ENCODE measurements around the gene MALT1. TPM values are rescaled to one million over a fixed set of nuclear protein-coding genes. Genes with fewer than 3 reads are reported as not detected.

Gene MALT1
- total RNA-seq, 1 experiment from 2014 or later, result 22.6 TPM

- no TSS peak for BruUV-seq (replicated peaks)
- H3K4me1 Mint-ChIP-seq (ENCODE audit: low read depth, unreplicated experiment), result no peaks in the 10 kb centered on the region
- H3K4me3 ChIP-seq (ENCODE audit: low read depth, low read length), result no peak overlapping the region
- H3K36me3 Mint-ChIP-seq (ENCODE audit: insufficient read depth, unreplicated experiment), result no peaks in the 10 kb centered on the region
- POLR2A ChIA-PET, result no interaction called here
- H3K27ac Mint-ChIP-seq (ENCODE audit: unreplicated experiment), result no peak overlapping the region
- H3K4me3 Mint-ChIP-seq (ENCODE audit: unreplicated experiment), result no peak overlapping the region
- no peaks in the 10 kb centered on the region for H3K27me3 Mint-ChIP-seq (ENCODE audit: insufficient read depth, unreplicated experiment)
- CTCF ChIA-PET, result no interaction called here
- no peaks in the 10 kb centered on the region for H3K4me1 ChIP-seq
- intact Hi-C loops (cut with micrococcal nuclease; ENCODE audit: unreplicated experiment), result no loop called here
- H3K36me3 ChIP-seq (ENCODE audit: control insufficient read depth, insufficient read depth, low read length), result no peaks in the 10 kb centered on the region
- DNase-seq, result no peak
- H3K9me3 Mint-ChIP-seq (ENCODE audit: unreplicated experiment), result peaks cover 12% of the 10 kb centered on the region
- H3K27me3 ChIP-seq (replicated peaks; ENCODE audit: control insufficient read depth, insufficient read depth, low read length), result no peaks in the 10 kb centered on the region
- H3K9me3 ChIP-seq, result no peaks in the 10 kb centered on the region
- TF ChIP-seq CTCF (IDR thresholded peaks at IDR 0.05; ENCODE audit: insufficient read depth in 1 of 2, low read depth in 1 of 2, low read length in 1 of 2, severe bottlenecking in 1 of 2, unreplicated experiment in 1 of 2), result no peak
Observed at GRCh38 chr18:58653814-58654509, 17.3 kb upstream of the MALT1 start.

- H3K9me3 Mint-ChIP-seq (ENCODE audit: unreplicated experiment), result peaks cover 12% of the 10 kb centered on the region
- peaks cover under 1% of the 10 kb centered on the region for H3K4me1 Mint-ChIP-seq (ENCODE audit: low read depth, unreplicated experiment)
- ChIA-PET CTCF (no interaction called here), POLR2A (no interaction called here)
- no peak for TF ChIP-seq CTCF (IDR thresholded peaks at IDR 0.05; ENCODE audit: insufficient read depth in 1 of 2, low read depth in 1 of 2, low read length in 1 of 2, severe bottlenecking in 1 of 2, unreplicated experiment in 1 of 2)
- no peaks in the 10 kb centered on the region for H3K27me3 Mint-ChIP-seq (ENCODE audit: insufficient read depth, unreplicated experiment)
- Histone ChIP-seq H3K4me3 (ENCODE audit: low read depth, low read length) (no peak overlapping the region), H3K27me3 (replicated peaks; ENCODE audit: control insufficient read depth, insufficient read depth, low read length) (no peaks in the 10 kb centered on the region), H3K36me3 (ENCODE audit: control insufficient read depth, insufficient read depth, low read length) (no peaks in the 10 kb centered on the region), H3K4me1 (no peaks in the 10 kb centered on the region), H3K9me3 (no peaks in the 10 kb centered on the region)
- intact Hi-C loops (cut with micrococcal nuclease; ENCODE audit: unreplicated experiment), result no loop called here
- DNase-seq, result no peak
- no peak overlapping the region for H3K27ac Mint-ChIP-seq (ENCODE audit: unreplicated experiment)
- H3K4me3 Mint-ChIP-seq (ENCODE audit: unreplicated experiment), result no peak overlapping the region
- no peaks in the 10 kb centered on the region for H3K36me3 Mint-ChIP-seq (ENCODE audit: insufficient read depth, unreplicated experiment)
- no TSS peak for BruUV-seq (replicated peaks)
Observed at GRCh38 chr18:58654896-58655614, 16.2 kb upstream of the MALT1 start.

GRCh38 chr18:58657081-58657480 is 14.2 kb upstream of the MALT1 start:
- intact Hi-C loops (cut with micrococcal nuclease; ENCODE audit: unreplicated experiment), result no loop called here
- Histone ChIP-seq H3K4me1 (no peaks in the 10 kb centered on the region), H3K4me3 (ENCODE audit: low read depth, low read length) (no peak overlapping the region), H3K27me3 (replicated peaks; ENCODE audit: control insufficient read depth, insufficient read depth, low read length) (no peaks in the 10 kb centered on the region), H3K36me3 (ENCODE audit: control insufficient read depth, insufficient read depth, low read length) (no peaks in the 10 kb centered on the region), H3K9me3 (no peaks in the 10 kb centered on the region)
- ChIA-PET POLR2A (interaction anchor here (0.5 kb wide), 2 partner anchors 54 to 662 kb away, joined by 3 read pairs; no protein-coding TSS in a partner anchor), CTCF (no interaction called here)
- DNase-seq, result no peak
- Mint-ChIP-seq H3K4me1 (ENCODE audit: low read depth, unreplicated experiment) (peaks cover 9% of the 10 kb centered on the region), H3K4me3 (ENCODE audit: unreplicated experiment) (no peak overlapping the region), H3K27ac (ENCODE audit: unreplicated experiment) (no peak overlapping the region), H3K27me3 (ENCODE audit: insufficient read depth, unreplicated experiment) (no peaks in the 10 kb centered on the region), H3K36me3 (ENCODE audit: insufficient read depth, unreplicated experiment) (no peaks in the 10 kb centered on the region), H3K9me3 (ENCODE audit: unreplicated experiment) (peaks cover 12% of the 10 kb centered on the region)
- TF ChIP-seq CTCF (IDR thresholded peaks at IDR 0.05; ENCODE audit: insufficient read depth in 1 of 2, low read depth in 1 of 2, low read length in 1 of 2, severe bottlenecking in 1 of 2, unreplicated experiment in 1 of 2), result no peak
- BruUV-seq (replicated peaks), result no TSS peak

Measured in Caco-2 (cell line).